Upper lobe of right lung (tissue), 1 donor: ENCODE results near the gene EPB41L5. TPM values are rescaled to one million over a fixed set of nuclear protein-coding genes. Genes with fewer than 3 reads are reported as not detected.

ENCODE experiments used
- ATAC-seq: fragments of 200-7000 bp; cut with Tn5 transposase; one replicate; pipeline ENCODE4 v1.9.1; 2020; ENCODE audit warnings: mild to moderate bottlenecking, moderate library complexity
- DNase-seq: peaks from one replicate; pipeline ENCODE4 v3.0.0-alpha.2; 2020
- H3K27ac ChIP-seq: fragments of 200-600 bp; one replicate; pipeline ENCODE4 v1.8.0; 2022
- H3K27me3 ChIP-seq: fragments of 200-600 bp; one replicate; pipeline ENCODE4 v1.8.0; 2022; ENCODE audit warnings: mild to moderate bottlenecking
- H3K36me3 ChIP-seq: fragments of 200-600 bp; one replicate; pipeline ENCODE4 v1.8.0; 2022
- H3K4me1 ChIP-seq: fragments of 200-600 bp; one replicate; pipeline ENCODE4 v1.8.0; 2022
- H3K4me3 ChIP-seq: fragments of 200-600 bp; one replicate; pipeline ENCODE4 v1.8.0; 2022; ENCODE audit warnings: mild to moderate bottlenecking
- H3K9me3 ChIP-seq: fragments of 200-600 bp; one replicate; pipeline ENCODE4 v1.8.0; 2022
- CTCF ChIP-seq: fragments of 200-600 bp; IDR thresholded peaks from one replicate; pipeline ENCODE4 v1.8.0; 2022; ENCODE audit warnings: antibody characterized with exemption
- intact Hi-C: fragments of 100-400 bp; cut with DNase I; formaldehyde crosslinking; loops from one replicate; pipeline ENCODE4 v1.11.0; 2022
- total RNA-seq: library from RNA; stranded (reverse); fragmentation: NEBNext Ultra II Directional; extraction: Animal tissue kit (Norgen Biotek cat#: 25700); gene quantifications from one replicate; pipeline ENCODE4 v1.2.1, GENCODE V29; 2021
- donor health status: DM: no; HTN: yes; CAD: no; lungs with severe emphysema.

Gene EPB41L5
- total RNA-seq, 1 donor from 2014 or later: 85.5 TPM

GRCh38 chr2:120225549-120226065 is 212.7 kb downstream of the EPB41L5 start:
- peak; percentile 48 for DNase-seq
- Histone ChIP-seq H3K27me3 (no peaks in the 10 kb centered on the region), H3K4me1 (peaks cover 30% of the 10 kb centered on the region), H3K27ac (no peak overlapping the region), H3K9me3 (no peaks in the 10 kb centered on the region), H3K4me3 (no peak overlapping the region), H3K36me3 (no peaks in the 10 kb centered on the region)
- TF ChIP-seq CTCF: no peak
- ATAC-seq: no peak
- intact Hi-C loops: loop anchor here (10.0 kb wide), 1 partner anchor 89 kb away; no protein-coding TSS in a partner anchor

GRCh38 chr2:120226316-120226715 is 213.4 kb downstream of the EPB41L5 start:
- Histone ChIP-seq H3K27ac (no peak overlapping the region), H3K36me3 (no peaks in the 10 kb centered on the region), H3K27me3 (no peaks in the 10 kb centered on the region), H3K4me1 (peaks cover 23% of the 10 kb centered on the region), H3K4me3 (no peak overlapping the region), H3K9me3 (no peaks in the 10 kb centered on the region)
- ATAC-seq (no peak), DNase-seq (peak; percentile 53)
- TF ChIP-seq CTCF: no peak
- intact Hi-C loops: loop anchor here (10.0 kb wide), 1 partner anchor 88 kb away; no protein-coding TSS in a partner anchor

- Histone ChIP-seq H3K9me3 (no peaks in the 10 kb centered on the region), H3K4me3 (no peak overlapping the region), H3K27ac (no peak overlapping the region), H3K27me3 (no peaks in the 10 kb centered on the region), H3K4me1 (peaks cover 13% of the 10 kb centered on the region), H3K36me3 (no peaks in the 10 kb centered on the region)
- ATAC-seq: no peak
- DNase-seq: peak; percentile 45
- intact Hi-C loops: loop anchor here (10.0 kb wide), 1 partner anchor 87 kb away; no protein-coding TSS in a partner anchor
- no peak for TF ChIP-seq CTCF
These were observed 214.5 kb downstream of the EPB41L5 start for GRCh38 chr2:120227111-120227991.

- intact Hi-C loops: loop anchor here (10.0 kb wide), 1 partner anchor 86 kb away; no protein-coding TSS in a partner anchor
- no peak for TF ChIP-seq CTCF
- no peak for DNase-seq
These were observed 215.6 kb downstream of the EPB41L5 start for GRCh38 chr2:120228503-120228902.

More at GRCh38 chr2:120228503-120228902, 215.6 kb downstream of the EPB41L5 start:
- no peak overlapping the region for H3K27ac ChIP-seq
- H3K4me1 ChIP-seq: peaks cover 15% of the 10 kb centered on the region
- H3K36me3 ChIP-seq: no peaks in the 10 kb centered on the region
- no peak overlapping the region for H3K4me3 ChIP-seq
- H3K27me3 ChIP-seq: no peaks in the 10 kb centered on the region
- no peak for ATAC-seq
- no peaks in the 10 kb centered on the region for H3K9me3 ChIP-seq

Other genes with a start within 250 kb of the EPB41L5 start
- gene TMEM185B, start 210.3 kb downstream of the EPB41L5 start, total RNA-seq: 26.6 TPM
- 65.9 TPM for gene RALB, start 239.8 kb downstream of the EPB41L5 start, total RNA-seq